GM12875 (cell line): Measurements from ENCODE around the gene PA2G4.

ENCODE experiments used
- H3K4me3 ChIP-seq: one replicate; pipeline ENCODE4 v1.5.1; 2011; ENCODE audit warnings: low read depth, low read length, control low read depth
- CTCF ChIP-seq: IDR thresholded peaks from 2 replicates; pipeline ENCODE4 v1.5.1; 2011; ENCODE audit warnings: low read depth, mild to moderate bottlenecking, control low read depth, inconsistent platforms, low read length, moderate library complexity, borderline replicate concordance; ENCODE audit not compliant: insufficient read depth

The PA2G4 gene

GRCh38 chr12:56110571-56110970 is 6.2 kb downstream of the PA2G4 start:
- no peak for TF ChIP-seq CTCF
- no peak overlapping the region for H3K4me3 ChIP-seq

GRCh38 chr12:56114084-56114483 is 9.7 kb downstream of the PA2G4 start:
- H3K4me3 ChIP-seq: no peak overlapping the region
- no peak for TF ChIP-seq CTCF

GRCh38 chr12:56115329-56115728 is 11.0 kb downstream of the PA2G4 start:
- peak overlapping the region; percentile 78 for H3K4me3 ChIP-seq
- TF ChIP-seq CTCF: no peak

- peak within 1 kb of the TSS; percentile 78 for H3K4me3 ChIP-seq
- TF ChIP-seq CTCF: no peak
Observed at GRCh38 chr12:56116267-56117081, 12.1 kb downstream of the PA2G4 start, which contains the start of gene RPL41. RPL41 (plus strand) TSS chr12:56116633.

GRCh38 chr12:56117082-56117706 is 12.8 kb downstream of the PA2G4 start:
- peak overlapping the region; percentile 78 for H3K4me3 ChIP-seq

DNA sequence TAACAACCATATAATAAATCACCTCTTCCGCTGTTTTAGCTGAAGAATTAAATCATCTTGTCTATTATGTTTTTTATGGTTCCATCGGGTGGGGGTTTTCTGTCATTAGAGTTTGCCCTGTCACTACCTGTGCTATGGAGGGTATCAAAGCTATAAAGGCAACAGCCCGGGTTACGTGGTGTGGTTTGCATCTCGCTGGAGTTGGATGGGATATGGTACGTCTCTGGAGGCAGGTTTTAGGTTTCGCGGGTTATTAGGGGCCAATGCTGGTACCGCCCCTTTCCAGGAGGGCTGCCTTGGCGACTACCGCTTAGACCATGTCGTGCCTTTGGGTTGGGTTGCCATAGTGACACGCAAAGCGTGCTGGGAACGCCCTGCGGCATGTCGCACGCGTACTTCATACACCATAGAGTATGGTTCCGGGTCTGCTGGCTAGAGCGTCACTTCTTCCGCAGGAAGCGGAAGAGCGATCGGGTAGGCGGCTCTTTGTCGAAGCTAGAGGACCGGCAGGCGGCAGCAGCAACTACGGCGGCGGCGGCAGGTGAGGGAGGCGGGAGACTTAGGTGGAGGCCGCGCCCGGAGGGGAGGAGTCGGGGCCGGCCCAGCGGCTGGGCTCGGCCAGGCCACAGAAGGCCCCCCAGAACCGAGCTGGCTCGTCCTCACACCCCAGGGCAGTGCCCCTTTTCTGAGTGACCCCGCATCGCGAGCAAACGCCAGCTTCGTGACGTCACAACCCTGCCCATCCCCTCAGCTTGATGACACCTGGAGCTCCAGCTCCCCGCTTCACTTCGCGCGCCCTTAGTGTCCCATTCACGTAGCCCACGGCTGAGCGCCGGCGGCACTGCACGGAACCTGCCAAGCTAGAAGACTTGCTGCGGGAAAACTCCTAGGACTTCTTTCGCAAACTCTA is 13.7 kb downstream of the PA2G4 start, which contains the start of gene ZC3H10:
Gene ZC3H10 (plus strand): TSS at position 489 of the 910 bp plus-strand sequence. CDS start 2,297 bp downstream, outside the sequence.
- peak; percentile 47 for TF ChIP-seq CTCF
- peak within 1 kb of the TSS; percentile 78 for H3K4me3 ChIP-seq

DNA sequence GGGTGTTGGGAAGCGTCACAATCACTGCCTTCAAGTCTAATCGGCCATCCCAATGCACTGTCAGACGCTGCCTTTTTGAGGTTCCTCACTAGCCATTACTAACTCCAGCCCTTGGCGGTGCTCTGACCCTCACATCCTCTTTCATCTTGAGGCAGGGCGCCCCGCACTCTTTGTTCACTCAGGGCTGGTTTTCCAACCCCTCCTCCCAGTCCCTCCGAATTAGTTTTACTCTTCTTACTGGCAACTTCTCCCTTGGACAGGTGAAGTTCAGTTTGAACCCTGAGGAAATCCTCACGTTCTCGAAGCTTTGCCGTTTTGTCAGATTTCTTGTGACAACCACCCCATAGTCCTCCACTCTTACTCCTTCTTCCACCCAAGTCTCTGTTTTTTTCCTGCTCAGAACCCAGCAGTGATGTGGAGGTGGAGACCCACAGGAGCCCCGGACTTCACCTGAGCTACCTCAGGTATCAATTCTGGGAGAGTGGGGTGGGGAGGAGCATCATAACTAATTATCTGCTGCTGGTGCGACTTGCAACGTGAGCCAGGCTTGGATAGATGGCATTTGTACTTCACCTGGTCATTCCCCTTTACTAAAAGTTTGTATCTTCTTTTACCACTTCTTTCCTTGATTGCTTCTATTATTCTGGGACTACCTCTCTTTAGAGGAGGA is 14.5 kb downstream of the PA2G4 start:
- TF ChIP-seq CTCF: no peak

More for the DNA sequence above, 14.5 kb downstream of the PA2G4 start:
- H3K4me3 ChIP-seq: peak overlapping the region; percentile 61
